K562 (cell line): ENCODE results near the gene CD109. TPM values are rescaled to one million over a fixed set of nuclear protein-coding genes. Genes with fewer than 3 reads are reported as not detected.

Source experiments
- ATAC-seq: fragments of 200-7000 bp; cut with Tn5 transposase; 3 replicates; pipeline ENCODE4 v1.9.1; 2020; ENCODE audit warnings: moderate library complexity
- BruUV-seq: library from RNA; stranded (reverse); fragments of 400-500 nt; replicated peaks from 2 replicates; lab custom pipeline; 2021; lab: Mats Ljungman, UMichigan
- CTCF ChIA-PET: fragments of 300-600 bp; formaldehyde crosslinking; extraction: SDS; loops from one replicate; lab custom pipeline; 2021; ENCODE audit warnings: low intra/inter-chr PET ratio; lab: Yijun Ruan, JAX
- POLR2A ChIA-PET: fragments of 300-600, 350-650 bp; sonication (Branson Sonifier 250); formaldehyde crosslinking; extraction: SDS; loops from one replicate; lab custom pipeline; 2021; ENCODE audit warnings: antibody characterized with exemption, inconsistent platforms; lab: Yijun Ruan, JAX
- DNase-seq, 4 experiments: peaks; one replicate each; pipeline versions ENCODE4 v3.0.0 to v3.0.0-alpha.2; 2011 to 2018; ENCODE audit warnings: low spot score in 3 of 4, mixed read lengths in 3 of 4; ENCODE audit errors: extremely low read depth in 1 of 4
- FAIRE-seq: peaks from 2 replicates; lab custom pipeline; 2011; peaks lifted over from hg19 to GRCh38; lab: Jason Lieb, UNC
- H2AFZ ChIP-seq: 2 replicates; pipeline ENCODE4 v1.6.0; 2011; ENCODE audit warnings: low read depth, low read length, control low read depth, inconsistent platforms
- H3K27ac ChIP-seq: fragments of 200-600 bp; 3 replicates; pipeline ENCODE4 v1.8.0; 2011; ENCODE audit warnings: low read depth, mild to moderate bottlenecking, control low read depth, inconsistent platforms, low read length, moderate library complexity, mixed read lengths; ENCODE audit errors: extremely low read depth
- H3K27me3 ChIP-seq, 2 experiments: fragments of 300-600 bp in 1 of 2; 2 replicates in 1 of 2; 3 replicates in 1 of 2; pipeline versions ENCODE4 v1.6.0 to v1.8.0; 2011; ENCODE audit warnings: inconsistent platforms in 2 of 2, low read length in 2 of 2, mild to moderate bottlenecking in 1 of 2, mixed read lengths in 1 of 2, moderate library complexity in 1 of 2; ENCODE audit not compliant: control insufficient read depth in 2 of 2, insufficient read depth in 2 of 2
- H3K36me3 ChIP-seq: fragments of 300-600 bp; 3 replicates; pipeline ENCODE4 v1.8.0; 2011; ENCODE audit warnings: mild to moderate bottlenecking, low read length, inconsistent platforms; ENCODE audit not compliant: control insufficient read depth, insufficient read depth
- H3K4me1 ChIP-seq, 2 experiments: fragments of 200-600 bp in 1 of 2; replicated peaks in 1 of 2; 2 replicates in 1 of 2; 3 replicates in 1 of 2; pipeline versions ENCODE4 v1.5.1 to v1.8.0; 2011; ENCODE audit warnings: inconsistent platforms in 2 of 2, low read length in 2 of 2, mild to moderate bottlenecking in 1 of 2, mixed read lengths in 1 of 2, moderate library complexity in 1 of 2; ENCODE audit not compliant: control insufficient read depth in 2 of 2, insufficient read depth in 2 of 2
- H3K4me2 ChIP-seq: 2 replicates; pipeline ENCODE4 v1.6.1; 2011; ENCODE audit warnings: low read length, control low read depth, inconsistent platforms, mixed read lengths; ENCODE audit not compliant: insufficient read depth
- H3K4me3 ChIP-seq: fragments of 200-600 bp; sonication (generic), shearing (Covaris generic); 2 replicates; pipeline ENCODE4 v1.5.1; 2016; ENCODE audit warnings: control low read depth, inconsistent platforms
- H3K79me2 ChIP-seq: fragments of 200-600 bp; 3 replicates; pipeline ENCODE4 v1.8.0; 2011; ENCODE audit warnings: low read length, inconsistent platforms; ENCODE audit not compliant: control insufficient read depth, insufficient read depth
- H3K9ac ChIP-seq, 2 experiments: 2 replicates each; pipeline versions ENCODE4 v1.6.0 to v1.6.1; 2011; ENCODE audit warnings: low read depth in 2 of 2, low read length in 2 of 2, control low read depth in 1 of 2, inconsistent platforms in 1 of 2, mild to moderate bottlenecking in 1 of 2, mixed read lengths in 1 of 2; ENCODE audit not compliant: insufficient read depth in 1 of 2
- H3K9me1 ChIP-seq: one replicate; pipeline ENCODE4 v1.6.0; 2011; ENCODE audit warnings: inconsistent platforms, mild to moderate bottlenecking, low read length, moderate library complexity; ENCODE audit not compliant: control insufficient read depth, insufficient read depth
- H3K9me3 ChIP-seq: replicated peaks from 2 replicates; pipeline ENCODE4 v1.5.1; 2011; ENCODE audit warnings: low read depth, low read length, inconsistent platforms; ENCODE audit not compliant: control insufficient read depth, insufficient read depth
- H4K20me1 ChIP-seq: replicated peaks from 2 replicates; pipeline ENCODE4 v1.6.1; 2011; ENCODE audit warnings: low read length, inconsistent platforms, mixed read lengths; ENCODE audit not compliant: control insufficient read depth, insufficient read depth
- CBX2 ChIP-seq: fragments of 200-600 bp; sonication (generic); IDR thresholded peaks from one replicate; pipeline ENCODE4 v1.6.1; 2012; ENCODE audit warnings: mild to moderate bottlenecking, low read length, inconsistent platforms; ENCODE audit not compliant: insufficient read depth, poor library complexity, severe bottlenecking
- CREB1 ChIP-seq, 2 experiments: sonication (generic) in 1 of 2; formaldehyde crosslinking in 1 of 2; IDR thresholded peaks; 2 replicates each; pipeline versions ENCODE4 v1.6.1 to v1.8.0; 2012 to 2022; ENCODE audit warnings: inconsistent platforms in 1 of 2, mild to moderate bottlenecking in 1 of 2, missing genetic modification reagents in 1 of 2, moderate library complexity in 1 of 2
- DNMT1 ChIP-seq: fragments of 450-650 bp; IDR thresholded peaks from 2 replicates; pipeline ENCODE4 v1.6.1; 2016; ENCODE audit warnings: antibody characterized with exemption, mild to moderate bottlenecking
- HDAC2 ChIP-seq: fragments of 450-650 bp; IDR thresholded peaks from 2 replicates; pipeline ENCODE4 v1.6.1; 2016; ENCODE audit warnings: mild to moderate bottlenecking
- HNRNPL ChIP-seq: fragments of 200-400 bp; formaldehyde crosslinking; IDR thresholded peaks from 2 replicates; pipeline ENCODE4 v1.6.1; 2017; ENCODE audit warnings: low read depth, mild to moderate bottlenecking, low read length
- KAT7 ChIP-seq: sonication (generic); formaldehyde crosslinking; IDR thresholded peaks from 2 replicates; pipeline ENCODE4 v1.8.0; 2022; ENCODE audit warnings: missing genetic modification reagents, mild to moderate bottlenecking, borderline replicate concordance
- MTF1 ChIP-seq: fragments of 250-450 bp; sonication (Bioruptor Pico); IDR thresholded peaks from 2 replicates; pipeline ENCODE4 v1.9.0; 2021; ENCODE audit warnings: moderate library complexity, mild to moderate bottlenecking, inconsistent platforms, borderline replicate concordance
- MYNN ChIP-seq, 2 experiments: sonication (generic); formaldehyde crosslinking in 1 of 2; IDR thresholded peaks; 2 replicates each; pipeline versions ENCODE4 v1.5.0 to v1.6.1; 2016 to 2020; ENCODE audit warnings: antibody characterized with exemption in 1 of 2, missing genetic modification reagents in 1 of 2
- NCOA4 ChIP-seq: fragments of 450-650 bp; IDR thresholded peaks from 2 replicates; pipeline ENCODE4 v1.6.1; 2018; ENCODE audit warnings: mild to moderate bottlenecking; ENCODE audit not compliant: partially characterized antibody
- NCOA6 ChIP-seq: fragments of 450-650 bp; IDR thresholded peaks from 2 replicates; pipeline ENCODE4 v1.6.1; 2017; ENCODE audit warnings: mild to moderate bottlenecking
- NELFE ChIP-seq: IDR thresholded peaks from 2 replicates; pipeline ENCODE4 v1.6.1; 2011; ENCODE audit warnings: mild to moderate bottlenecking; ENCODE audit not compliant: insufficient read depth, insufficient read length
- NFATC3 ChIP-seq: fragments of 450-650 bp; IDR thresholded peaks from 2 replicates; pipeline ENCODE4 v1.6.1; 2017; ENCODE audit warnings: mild to moderate bottlenecking
- PRMT5 ChIP-seq: sonication (generic); formaldehyde crosslinking; IDR thresholded peaks from 2 replicates; pipeline ENCODE4 v1.5.0; 2020; ENCODE audit warnings: missing genetic modification reagents
- RAD51 ChIP-seq: fragments of 450-650 bp; IDR thresholded peaks from 2 replicates; pipeline ENCODE4 v1.7.1; 2016; ENCODE audit warnings: low read depth, mild to moderate bottlenecking, borderline replicate concordance
- RNF2 ChIP-seq: sonication (generic); IDR thresholded peaks from 2 replicates; pipeline ENCODE4 v1.6.1; 2016
- XRCC3 ChIP-seq: fragments of 450-650 bp; IDR thresholded peaks from 2 replicates; pipeline ENCODE4 v1.6.1; 2017; ENCODE audit warnings: mild to moderate bottlenecking, moderate library complexity
- ZHX1 ChIP-seq: fragments of 150-350 bp; conservative IDR thresholded peaks from 2 replicates; pipeline ENCODE4 v1.6.1; 2014; ENCODE audit warnings: low read length
- ZNF354B ChIP-seq: fragments of 250-450 bp; sonication (Bioruptor Pico); IDR thresholded peaks from 2 replicates; pipeline ENCODE4 v1.4.0; 2020
- ZNF586 ChIP-seq: fragments of 450-650 bp; formaldehyde crosslinking; conservative IDR thresholded peaks from 2 replicates; pipeline ENCODE4 v1.4.0; 2020; ENCODE audit warnings: mild to moderate bottlenecking, moderate library complexity
- WGBS: fragments of 100-300 bp; shearing (Covaris generic); methylation state at CpG from one replicate; pipeline ENCODE4 v1.1.6; 2016; ENCODE audit warnings: low coverage, mixed read lengths; ENCODE audit not compliant: insufficient coverage; ENCODE audit errors: missing lambda C conversion rate; 5-methylcytosine and 5-hydroxymethylcytosine counted together
- in situ Hi-C: fragments of 300-500 bp; cut with MboI; formaldehyde crosslinking; loops from 4 replicates; pipeline ENCODE4 v1.15.0; 2018; ENCODE audit warnings: inconsistent platforms, mixed read lengths
- intact Hi-C: fragments of 100-400 bp; cut with micrococcal nuclease; formaldehyde crosslinking; loops from 2 replicates; pipeline ENCODE4 v1.14.2; 2022
- polyA plus RNA-seq, 8 experiments: library from polyadenylated mRNA; depleted of rRNA in 4 of 8; stranded (reverse) in 5 of 8; unstranded in 3 of 8; fragments of >200 nt; fragmentation: Nextera tagmentation in 2 of 8; fragmentation: Illumina TruSeq in 1 of 8; extraction: Ambion mirVana in 2 of 8; extraction: Trizol in 1 of 8; gene quantifications; 2 replicates each; pipeline versions ENCODE4 v1.2.1 to v1.2.3, GENCODE V29; 2011 to 2014; ENCODE audit warnings: inconsistent platforms in 1 of 8, missing spikeins in 1 of 8
- total RNA-seq, 7 experiments: library from RNA; depleted of rRNA in 6 of 7; stranded (reverse); fragments of >200 nt in 6 of 7; fragmentation: Illumina TruSeq in 2 of 7; extraction: Trizol in 2 of 7; gene quantifications; 2 replicates each; pipeline versions ENCODE4 v1.2.1 to v1.2.3, GENCODE V29; 2011 to 2021; ENCODE audit warnings: low replicate concordance in 1 of 7

Gene CD109
- total and polyA plus RNA-seq, 9 of the 15 experiments (the other 6 are each of a cell fraction or from before 2014, with no cell fraction given) = under 0.01 to 0.22 (median 0.11) TPM

DNA sequence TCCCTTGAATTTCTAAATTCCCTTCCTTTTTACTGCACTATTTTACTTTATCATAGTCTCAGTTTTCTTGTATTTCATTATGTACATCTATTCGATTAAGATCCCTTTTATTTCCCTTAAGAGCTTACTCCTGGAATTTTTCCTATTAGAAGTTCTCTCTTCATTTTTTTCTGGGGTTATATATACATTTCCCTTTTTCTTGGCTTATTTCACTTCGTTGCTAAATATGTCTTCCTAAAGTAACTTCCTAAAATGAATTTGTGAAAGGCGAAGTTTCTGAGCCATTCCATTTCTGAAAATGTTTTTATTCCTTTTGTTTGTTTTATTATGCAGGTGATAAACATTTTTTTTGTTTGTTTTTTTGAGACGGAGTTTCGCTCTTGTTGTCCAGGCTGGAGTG, 5.9 kb upstream of the CD109 start:
- 7% methylated on average over 5 of the region's 5 CpGs for WGBS
- in situ Hi-C loops = no loop called here
- Histone ChIP-seq H3K36me3 (no peaks in the 10 kb centered on the region), H3K27me3 (peaks cover 0 to 16% of the 10 kb centered on the region in 2 experiments; a peak in 2 of 5 replicates), H3K9me1 (no peaks in the 10 kb centered on the region), H3K4me2 (no peak overlapping the region), H3K79me2 (no peaks in the 10 kb centered on the region), H3K9ac (no peak overlapping the region), H2AFZ (no peak overlapping the region), H3K4me1 (no peaks in the 10 kb centered on the region), H3K4me3 (no peak overlapping the region), H4K20me1 (no peaks in the 10 kb centered on the region), H3K27ac (no peak overlapping the region), H3K9me3 (no peaks in the 10 kb centered on the region)
- ATAC-seq = no peak
- DNase-seq = no peak
- POLR2A ChIA-PET = interaction anchor here (1.2 kb wide), 1 partner anchor 10 kb away, joined by 3 read pairs; no protein-coding TSS in a partner anchor
- TF ChIP-seq KAT7 (CRISPR knock-in tag) (no peak), MTF1 (CRISPR knock-in tag) (no peak), NCOA6 (no peak), NCOA4 (no peak), XRCC3 (no peak), ZHX1 (no peak), NFATC3 (no peak), ZNF586 (no peak), HDAC2 (no peak), PRMT5 (CRISPR knock-in tag) (no peak), DNMT1 (no peak), RNF2 (no peak), CBX2 (no peak), MYNN (IDR thresholded peaks at IDR 0.05) (no peak), MYNN (CRISPR knock-in tag; IDR thresholded peaks at IDR 0.05) (no peak), HNRNPL (no peak), ZNF354B (CRISPR knock-in tag) (no peak), CREB1 (IDR thresholded peaks at IDR 0.05) (no peak), CREB1 (CRISPR knock-in tag; IDR thresholded peaks at IDR 0.05) (no peak), NELFE (no peak), RAD51 (no peak)
- no TSS peak for BruUV-seq
- no peak for FAIRE-seq
- CTCF ChIA-PET = no interaction called here
- intact Hi-C loops = no loop called here
